ENCODE data around the gene APLP1.

APLP1 gene

DNA sequence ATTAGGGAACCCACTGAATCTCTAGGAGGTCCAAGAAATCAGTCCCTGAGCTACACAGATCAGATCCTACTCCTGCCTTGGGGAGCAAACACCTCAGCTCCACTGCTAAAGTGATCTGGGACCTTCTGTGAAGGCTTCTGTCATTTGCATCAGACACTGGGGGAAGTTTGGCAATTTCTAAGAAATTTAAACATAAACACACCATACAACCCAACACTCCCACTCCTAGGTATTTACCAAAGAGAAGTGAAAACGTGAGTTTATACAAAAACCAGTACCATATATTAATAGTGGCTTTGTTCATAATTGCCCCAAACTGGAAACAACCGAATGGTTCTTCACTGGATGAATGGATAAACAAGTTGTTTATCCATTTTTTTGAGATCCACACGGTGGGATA is 47.1 kb downstream of the APLP1 start:
- Histone ChIP-seq H2BK5ac (ENCODE audit: low read depth, low read length, poor library complexity, severe bottlenecking) (no peak overlapping the region), H2BK15ac (ENCODE audit: low read depth, poor library complexity, severe bottlenecking) (no peak overlapping the region), H3K14ac (ENCODE audit: low read length in 2 of 2) (no peak overlapping the region), H3K4ac (ENCODE audit: low read depth in 1 of 2, low read length in 2 of 2) (no peak overlapping the region), H3K4me3 (ENCODE audit: insufficient read depth in 1 of 2, low read depth in 1 of 2, low read length in 2 of 2) (no peak overlapping the region), H3K27me3 (ENCODE audit: control insufficient read depth in 1 of 2, insufficient read depth in 1 of 2, low read length in 2 of 2) (peaks cover 3 to 4% of the 10 kb centered on the region in 2 experiments), H3K79me1 (replicated peaks; ENCODE audit: low read length, poor library complexity, severe bottlenecking) (no peaks in the 10 kb centered on the region), H3K36me3 (ENCODE audit: control insufficient read depth in 1 of 2, insufficient read depth in 2 of 2, low read depth in 1 of 2, low read length in 2 of 2) (no peaks in the 10 kb centered on the region), H3K4me2 (ENCODE audit: low read length, poor library complexity, severe bottlenecking) (no peak overlapping the region), H3K4me1 (ENCODE audit: control insufficient read depth, insufficient read depth, low read depth, low read length) (peaks cover 3% of the 10 kb centered on the region), H2BK120ac (ENCODE audit: low read depth, low read length) (no peak overlapping the region), H2AFZ (ENCODE audit: low read depth, low read length) (no peak overlapping the region), H3K27ac (ENCODE audit: low read length, poor library complexity, severe bottlenecking) (no peak overlapping the region), H3K9ac (ENCODE audit: low read length) (no peak overlapping the region), H4K8ac (ENCODE audit: low read length) (no peak overlapping the region), H4K91ac (ENCODE audit: low read length) (no peak overlapping the region), H2AK5ac (ENCODE audit: low read length, severe bottlenecking) (no peak overlapping the region), H3K9me3 (ENCODE audit: control insufficient read depth, low read length) (no peaks in the 10 kb centered on the region), H3K23ac (ENCODE audit: low read length in 2 of 2) (no peak overlapping the region), H2BK12ac (ENCODE audit: low read length in 2 of 2) (no peak overlapping the region), H3K18ac (ENCODE audit: low read depth in 1 of 2, low read length in 2 of 2) (no peak overlapping the region)
- WGBS = no CpG with 5 or more reads among the region's 3 CpGs
- no peak for DNase-seq

GRCh38 chr19:35919306-35919705 is 50.9 kb downstream of the APLP1 start:
- Histone ChIP-seq H3K14ac (ENCODE audit: low read length in 2 of 2) (no peak overlapping the region), H3K27me3 (ENCODE audit: control insufficient read depth in 1 of 2, insufficient read depth in 1 of 2, low read length in 2 of 2) (peaks cover 4 to 7% of the 10 kb centered on the region in 2 experiments), H3K23ac (ENCODE audit: low read length in 2 of 2) (no peak overlapping the region), H4K8ac (ENCODE audit: low read length) (no peak overlapping the region), H3K4me3 (ENCODE audit: insufficient read depth in 1 of 2, low read depth in 1 of 2, low read length in 2 of 2) (no peak overlapping the region), H3K4me1 (ENCODE audit: control insufficient read depth, insufficient read depth, low read depth, low read length) (no peaks in the 10 kb centered on the region), H2AK5ac (ENCODE audit: low read length, severe bottlenecking) (no peak overlapping the region), H2BK5ac (ENCODE audit: low read depth, low read length, poor library complexity, severe bottlenecking) (no peak overlapping the region), H3K9me3 (ENCODE audit: control insufficient read depth, low read length) (no peaks in the 10 kb centered on the region), H3K18ac (ENCODE audit: low read depth in 1 of 2, low read length in 2 of 2) (no peak overlapping the region), H2BK15ac (ENCODE audit: low read depth, poor library complexity, severe bottlenecking) (no peak overlapping the region), H3K4ac (ENCODE audit: low read depth in 1 of 2, low read length in 2 of 2) (no peak overlapping the region), H2AFZ (ENCODE audit: low read depth, low read length) (no peak overlapping the region), H3K36me3 (ENCODE audit: control insufficient read depth in 1 of 2, insufficient read depth in 2 of 2, low read depth in 1 of 2, low read length in 2 of 2) (no peaks in the 10 kb centered on the region), H3K9ac (ENCODE audit: low read length) (no peak overlapping the region), H3K79me1 (replicated peaks; ENCODE audit: low read length, poor library complexity, severe bottlenecking) (no peaks in the 10 kb centered on the region), H3K4me2 (ENCODE audit: low read length, poor library complexity, severe bottlenecking) (no peak overlapping the region), H4K91ac (ENCODE audit: low read length) (no peak overlapping the region), H3K27ac (ENCODE audit: low read length, poor library complexity, severe bottlenecking) (no peak overlapping the region), H2BK120ac (ENCODE audit: low read depth, low read length) (no peak overlapping the region), H2BK12ac (ENCODE audit: low read length in 2 of 2) (no peak overlapping the region)
- WGBS = 90% methylated on average over 10 of the region's 11 CpGs
- no peak for DNase-seq

DNA sequence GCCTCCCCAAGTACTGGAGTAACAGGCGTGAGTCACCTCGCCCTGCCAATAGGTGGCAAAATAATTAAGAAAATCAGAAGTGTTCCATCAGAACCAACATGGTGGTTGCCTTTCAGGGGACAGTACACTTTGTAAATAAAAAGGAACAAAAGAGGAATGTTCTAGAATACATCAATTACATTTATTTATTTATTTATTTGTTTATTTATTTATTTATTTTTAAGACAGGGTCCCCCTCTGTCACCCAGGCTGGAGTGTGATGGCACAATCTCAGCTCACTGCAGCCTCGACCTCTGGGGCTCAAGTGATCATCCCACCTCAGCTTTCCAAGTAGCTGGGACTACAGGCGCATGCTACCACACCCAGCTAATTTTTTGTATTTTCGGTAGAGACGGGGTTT is 52.6 kb downstream of the APLP1 start:
- no peaks in the 10 kb centered on the region for H3K4me1 ChIP-seq (ENCODE audit: control insufficient read depth, insufficient read depth, low read depth, low read length)
- no peaks in the 10 kb centered on the region for H3K36me3 ChIP-seq (ENCODE audit: control insufficient read depth in 1 of 2, insufficient read depth in 2 of 2, low read depth in 1 of 2, low read length in 2 of 2)
- no peaks in the 10 kb centered on the region for H3K79me1 ChIP-seq (replicated peaks; ENCODE audit: low read length, poor library complexity, severe bottlenecking)
- no peak overlapping the region for H3K4ac ChIP-seq (ENCODE audit: low read depth in 1 of 2, low read length in 2 of 2)
- no peak overlapping the region for H3K18ac ChIP-seq (ENCODE audit: low read depth in 1 of 2, low read length in 2 of 2)
- H2BK15ac ChIP-seq (ENCODE audit: low read depth, poor library complexity, severe bottlenecking) = no peak overlapping the region
- no peak overlapping the region for H2BK5ac ChIP-seq (ENCODE audit: low read depth, low read length, poor library complexity, severe bottlenecking)
- H3K27ac ChIP-seq (ENCODE audit: low read length, poor library complexity, severe bottlenecking) = no peak overlapping the region
- no peak overlapping the region for H2BK12ac ChIP-seq (ENCODE audit: low read length in 2 of 2)
- H2AK5ac ChIP-seq (ENCODE audit: low read length, severe bottlenecking) = no peak overlapping the region
- no peak overlapping the region for H4K8ac ChIP-seq (ENCODE audit: low read length)
- no peak overlapping the region for H2BK120ac ChIP-seq (ENCODE audit: low read depth, low read length)
- WGBS = 91% methylated on average over 6 of the region's 6 CpGs
- no peak for DNase-seq
- H3K9ac ChIP-seq (ENCODE audit: low read length) = no peak overlapping the region
- no peak overlapping the region for H4K91ac ChIP-seq (ENCODE audit: low read length)
- H3K9me3 ChIP-seq (ENCODE audit: control insufficient read depth, low read length) = peaks cover 8% of the 10 kb centered on the region
- H3K4me3 ChIP-seq (ENCODE audit: insufficient read depth in 1 of 2, low read depth in 1 of 2, low read length in 2 of 2) = no peak overlapping the region
- no peak overlapping the region for H3K23ac ChIP-seq (ENCODE audit: low read length in 2 of 2)
- no peak overlapping the region for H2AFZ ChIP-seq (ENCODE audit: low read depth, low read length)
- no peak overlapping the region for H3K14ac ChIP-seq (ENCODE audit: low read length in 2 of 2)
- peaks cover 8 to 18% of the 10 kb centered on the region in 2 experiments for H3K27me3 ChIP-seq (ENCODE audit: control insufficient read depth in 1 of 2, insufficient read depth in 1 of 2, low read length in 2 of 2)
- H3K4me2 ChIP-seq (ENCODE audit: low read length, poor library complexity, severe bottlenecking) = no peak overlapping the region

GRCh38 chr19:35925501-35925900 is 57.1 kb downstream of the APLP1 start:
- no peak overlapping the region for H3K4me3 ChIP-seq (ENCODE audit: insufficient read depth in 1 of 2, low read depth in 1 of 2, low read length in 2 of 2)
- H3K4ac ChIP-seq (ENCODE audit: low read depth in 1 of 2, low read length in 2 of 2) = no peak overlapping the region
- no peak overlapping the region for H3K14ac ChIP-seq (ENCODE audit: low read length in 2 of 2)
- H3K36me3 ChIP-seq (ENCODE audit: control insufficient read depth in 1 of 2, insufficient read depth in 2 of 2, low read depth in 1 of 2, low read length in 2 of 2) = no peaks in the 10 kb centered on the region
- no peak overlapping the region for H2AK5ac ChIP-seq (ENCODE audit: low read length, severe bottlenecking)
- H4K91ac ChIP-seq (ENCODE audit: low read length) = no peak overlapping the region
- no peak overlapping the region for H2BK120ac ChIP-seq (ENCODE audit: low read depth, low read length)
- no peak overlapping the region for H3K9ac ChIP-seq (ENCODE audit: low read length)
- no peak overlapping the region for H2AFZ ChIP-seq (ENCODE audit: low read depth, low read length)
- H2BK15ac ChIP-seq (ENCODE audit: low read depth, poor library complexity, severe bottlenecking) = no peak overlapping the region
- H3K4me1 ChIP-seq (ENCODE audit: control insufficient read depth, insufficient read depth, low read depth, low read length) = no peaks in the 10 kb centered on the region
- peaks cover 10% of the 10 kb centered on the region for H3K9me3 ChIP-seq (ENCODE audit: control insufficient read depth, low read length)
- H3K79me1 ChIP-seq (replicated peaks; ENCODE audit: low read length, poor library complexity, severe bottlenecking) = no peaks in the 10 kb centered on the region
- H2BK5ac ChIP-seq (ENCODE audit: low read depth, low read length, poor library complexity, severe bottlenecking) = no peak overlapping the region
- DNase-seq = no peak
- WGBS = 74% methylated on average over 3 of the region's 3 CpGs
- no peak overlapping the region for H3K27ac ChIP-seq (ENCODE audit: low read length, poor library complexity, severe bottlenecking)
- no peak overlapping the region for H4K8ac ChIP-seq (ENCODE audit: low read length)
- H3K4me2 ChIP-seq (ENCODE audit: low read length, poor library complexity, severe bottlenecking) = no peak overlapping the region
- H3K23ac ChIP-seq (ENCODE audit: low read length in 2 of 2) = no peak overlapping the region
- no peak overlapping the region for H3K18ac ChIP-seq (ENCODE audit: low read depth in 1 of 2, low read length in 2 of 2)
- peaks cover 5 to 20% of the 10 kb centered on the region in 2 experiments for H3K27me3 ChIP-seq (ENCODE audit: control insufficient read depth in 1 of 2, insufficient read depth in 1 of 2, low read length in 2 of 2)
- no peak overlapping the region for H2BK12ac ChIP-seq (ENCODE audit: low read length in 2 of 2)

All from mesenchymal stem cell (in vitro differentiated cells and primary cell).